Nephron progenitor cell (in vitro differentiated cells): ENCODE data around the gene PIK3R2.
A peak's percentile ranks its signal among the peaks of the same experiment; 100 is the strongest.

Experiments used
- DNase-seq: peaks from one replicate; pipeline ENCODE4 v3.0.0; 2021
- H3K27ac Mint-ChIP-seq: 2 replicates; pipeline ENCODE4 v1.8.0; 2021; ENCODE audit warnings: mild to moderate bottlenecking, moderate library complexity, mixed read lengths
- H3K27me3 Mint-ChIP-seq: 2 replicates; pipeline ENCODE4 v1.8.0; 2021; ENCODE audit warnings: mild to moderate bottlenecking, low read depth, mixed read lengths; ENCODE audit not compliant: poor library complexity
- H3K36me3 Mint-ChIP-seq: 2 replicates; pipeline ENCODE4 v1.8.0; 2021; ENCODE audit warnings: low read depth, mixed read lengths
- H3K4me1 Mint-ChIP-seq: 2 replicates; pipeline ENCODE4 v1.8.0; 2021; ENCODE audit warnings: mixed read lengths
- H3K4me3 Mint-ChIP-seq: 2 replicates; pipeline ENCODE4 v1.8.0; 2021; ENCODE audit warnings: mild to moderate bottlenecking, moderate library complexity, mixed read lengths
- H3K9me3 Mint-ChIP-seq: 2 replicates; pipeline ENCODE4 v1.8.0; 2021; ENCODE audit warnings: mild to moderate bottlenecking, moderate library complexity, mixed read lengths
- TF ChIP-seq, protein P1 (sequence below): fragments of 200-600 bp; sonication (generic); IDR thresholded peaks from 2 replicates; pipeline ENCODE4 v1.5.0; 2021; ENCODE audit warnings: antibody characterized with exemption

PIK3R2 gene

DNA sequence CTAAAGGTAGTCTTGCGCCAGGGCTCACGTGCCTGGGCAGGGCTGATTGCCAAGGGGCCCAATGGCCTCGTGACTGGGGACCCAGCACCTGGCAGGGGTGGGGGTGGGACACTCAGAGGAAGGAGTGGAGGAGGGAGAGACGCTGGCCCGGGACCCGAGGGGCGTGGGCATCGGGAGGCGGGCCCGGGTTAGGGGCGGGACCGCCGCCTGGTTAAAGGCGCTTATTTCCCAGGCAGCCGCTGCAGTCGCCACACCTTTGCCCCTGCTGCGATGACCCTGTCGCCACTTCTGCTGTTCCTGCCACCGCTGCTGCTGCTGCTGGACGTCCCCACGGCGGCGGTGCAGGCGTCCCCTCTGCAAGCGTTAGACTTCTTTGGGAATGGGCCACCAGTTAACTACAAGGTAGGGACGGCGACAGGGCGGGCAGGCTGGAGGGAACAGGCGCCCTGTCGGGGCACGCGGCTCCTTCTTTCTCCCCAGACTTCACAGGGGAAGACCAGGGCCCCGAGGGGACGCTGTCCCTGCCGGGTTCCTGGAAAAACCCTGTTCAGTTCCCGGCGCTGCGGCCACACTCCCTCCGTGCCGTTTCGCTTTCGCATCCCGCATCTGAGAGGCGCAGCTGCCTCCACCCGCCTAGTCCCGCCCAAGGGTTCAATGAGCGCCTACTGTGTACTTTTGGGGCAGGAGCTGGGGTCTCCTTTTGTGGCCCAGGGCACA lies 20.8 kb downstream of the PIK3R2 start, which contains the start of gene IFI30:
Gene IFI30, plus strand, starts transcription at position 242 of the 717 bp plus-strand sequence. Its CDS starts 29 bp downstream, at position 271.
- no peak within 1 kb of the TSS for H3K27ac Mint-ChIP-seq
- TF ChIP-seq, protein P1, sequence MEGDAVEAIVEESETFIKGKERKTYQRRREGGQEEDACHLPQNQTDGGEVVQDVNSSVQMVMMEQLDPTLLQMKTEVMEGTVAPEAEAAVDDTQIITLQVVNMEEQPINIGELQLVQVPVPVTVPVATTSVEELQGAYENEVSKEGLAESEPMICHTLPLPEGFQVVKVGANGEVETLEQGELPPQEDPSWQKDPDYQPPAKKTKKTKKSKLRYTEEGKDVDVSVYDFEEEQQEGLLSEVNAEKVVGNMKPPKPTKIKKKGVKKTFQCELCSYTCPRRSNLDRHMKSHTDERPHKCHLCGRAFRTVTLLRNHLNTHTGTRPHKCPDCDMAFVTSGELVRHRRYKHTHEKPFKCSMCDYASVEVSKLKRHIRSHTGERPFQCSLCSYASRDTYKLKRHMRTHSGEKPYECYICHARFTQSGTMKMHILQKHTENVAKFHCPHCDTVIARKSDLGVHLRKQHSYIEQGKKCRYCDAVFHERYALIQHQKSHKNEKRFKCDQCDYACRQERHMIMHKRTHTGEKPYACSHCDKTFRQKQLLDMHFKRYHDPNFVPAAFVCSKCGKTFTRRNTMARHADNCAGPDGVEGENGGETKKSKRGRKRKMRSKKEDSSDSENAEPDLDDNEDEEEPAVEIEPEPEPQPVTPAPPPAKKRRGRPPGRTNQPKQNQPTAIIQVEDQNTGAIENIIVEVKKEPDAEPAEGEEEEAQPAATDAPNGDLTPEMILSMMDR, result no peak
- no peaks in the 10 kb centered on the region for H3K9me3 Mint-ChIP-seq
- H3K4me3 Mint-ChIP-seq, result peak within 1 kb of the TSS; percentile 70
- peaks cover 16% of the 10 kb centered on the region for H3K4me1 Mint-ChIP-seq
- peak; percentile 64 for DNase-seq
- H3K36me3 Mint-ChIP-seq, result peaks cover 23% of the 10 kb centered on the region
- peaks cover 45% of the 10 kb centered on the region for H3K27me3 Mint-ChIP-seq

DNA sequence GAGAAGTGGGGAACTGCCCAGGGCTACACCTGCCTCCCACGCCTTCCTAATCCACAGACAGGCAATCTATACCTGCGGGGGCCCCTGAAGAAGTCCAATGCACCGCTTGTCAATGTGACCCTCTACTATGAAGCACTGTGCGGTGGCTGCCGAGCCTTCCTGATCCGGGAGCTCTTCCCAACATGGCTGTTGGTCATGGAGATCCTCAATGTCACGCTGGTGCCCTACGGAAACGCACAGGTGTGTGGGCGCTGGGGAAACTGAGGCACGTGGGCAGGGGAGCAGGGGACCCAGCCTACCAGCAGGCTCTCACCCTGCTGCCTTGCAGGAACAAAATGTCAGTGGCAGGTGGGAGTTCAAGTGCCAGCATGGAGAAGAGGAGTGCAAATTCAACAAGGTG lies 22.0 kb downstream of the PIK3R2 start:
- DNase-seq, result no peak
- no peak overlapping the region for H3K27ac Mint-ChIP-seq
- TF ChIP-seq, protein P1, result no peak
- no peak overlapping the region for H3K4me3 Mint-ChIP-seq
- H3K9me3 Mint-ChIP-seq, result no peaks in the 10 kb centered on the region
- H3K27me3 Mint-ChIP-seq, result peaks cover 57% of the 10 kb centered on the region
- H3K4me1 Mint-ChIP-seq, result peaks cover 16% of the 10 kb centered on the region
- peaks cover 19% of the 10 kb centered on the region for H3K36me3 Mint-ChIP-seq

DNA sequence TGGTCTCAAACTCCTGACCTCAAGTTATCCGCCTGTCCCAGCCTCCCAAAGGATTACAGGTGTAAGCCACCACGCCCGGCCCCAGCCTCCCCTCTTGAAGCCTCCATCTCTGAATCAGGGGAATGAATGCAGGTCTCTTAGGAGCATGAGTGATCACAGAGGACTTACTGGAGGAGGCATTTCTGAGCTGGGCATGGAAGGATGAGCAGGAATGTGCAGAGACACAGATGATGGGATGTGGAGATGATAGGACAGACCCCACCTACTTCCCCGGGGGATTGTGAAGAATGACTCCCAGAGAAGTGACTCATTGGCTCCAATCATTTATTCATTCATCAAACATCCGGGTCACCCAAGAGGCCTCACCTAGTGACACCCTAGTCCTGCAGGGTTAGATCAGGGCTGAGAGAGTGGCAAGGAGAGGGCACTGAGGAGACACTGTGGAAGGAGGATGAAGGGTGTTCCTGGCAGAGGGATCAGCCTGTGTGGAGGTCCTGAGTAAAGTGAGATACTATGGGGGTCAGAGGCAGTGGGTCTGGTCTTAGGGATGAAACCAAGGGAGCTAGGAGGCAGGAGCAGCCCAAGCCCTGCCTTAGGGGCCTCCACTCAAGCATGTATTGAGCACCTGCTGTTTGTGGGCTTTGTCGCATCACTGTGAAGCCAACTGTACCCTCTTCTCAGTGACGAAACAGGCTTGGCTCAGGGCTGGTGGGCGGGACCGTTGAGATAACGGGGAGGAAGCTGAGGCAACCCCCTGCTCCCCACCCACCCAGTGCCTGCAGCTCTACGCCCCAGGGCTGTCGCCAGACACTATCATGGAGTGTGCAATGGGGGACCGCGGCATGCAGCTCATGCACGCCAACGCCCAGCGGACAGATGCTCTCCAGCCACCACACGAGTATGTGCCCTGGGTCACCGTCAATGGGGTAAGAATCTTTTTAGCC lies 23.7 kb downstream of the PIK3R2 start:
- no peak for DNase-seq
- H3K36me3 Mint-ChIP-seq, result peaks cover 4% of the 10 kb centered on the region
- H3K4me1 Mint-ChIP-seq, result peaks cover 12% of the 10 kb centered on the region
- peaks cover 62% of the 10 kb centered on the region for H3K27me3 Mint-ChIP-seq
- H3K9me3 Mint-ChIP-seq, result no peaks in the 10 kb centered on the region
- TF ChIP-seq, protein P1, result no peak
- no peak overlapping the region for H3K4me3 Mint-ChIP-seq
- H3K27ac Mint-ChIP-seq, result no peak overlapping the region

DNA sequence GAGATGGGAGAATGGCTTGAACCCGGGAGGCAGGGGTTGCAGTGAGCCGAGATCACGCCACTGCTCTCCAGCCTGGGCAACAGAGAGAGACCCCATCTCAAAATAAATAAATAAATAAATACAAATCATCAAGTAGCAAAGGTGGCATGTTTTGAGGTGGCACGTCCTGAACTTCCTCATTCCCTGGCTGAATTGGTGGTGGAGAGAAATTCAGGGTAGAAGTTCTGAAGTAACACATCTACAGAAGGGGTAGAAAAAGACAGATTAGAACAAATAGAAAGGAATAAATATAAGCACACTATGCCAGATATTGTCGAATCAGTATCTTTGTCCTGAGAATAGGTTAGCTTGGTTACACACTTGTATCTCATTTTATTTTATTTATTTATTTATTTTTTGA lies 27.0 kb downstream of the PIK3R2 start:
- no peaks in the 10 kb centered on the region for H3K36me3 Mint-ChIP-seq
- H3K27me3 Mint-ChIP-seq, result peaks cover 45% of the 10 kb centered on the region
- H3K4me1 Mint-ChIP-seq, result no peaks in the 10 kb centered on the region
- DNase-seq, result no peak
- TF ChIP-seq, protein P1, result no peak
- H3K27ac Mint-ChIP-seq, result no peak overlapping the region
- H3K9me3 Mint-ChIP-seq, result no peaks in the 10 kb centered on the region
- H3K4me3 Mint-ChIP-seq, result no peak overlapping the region

DNA sequence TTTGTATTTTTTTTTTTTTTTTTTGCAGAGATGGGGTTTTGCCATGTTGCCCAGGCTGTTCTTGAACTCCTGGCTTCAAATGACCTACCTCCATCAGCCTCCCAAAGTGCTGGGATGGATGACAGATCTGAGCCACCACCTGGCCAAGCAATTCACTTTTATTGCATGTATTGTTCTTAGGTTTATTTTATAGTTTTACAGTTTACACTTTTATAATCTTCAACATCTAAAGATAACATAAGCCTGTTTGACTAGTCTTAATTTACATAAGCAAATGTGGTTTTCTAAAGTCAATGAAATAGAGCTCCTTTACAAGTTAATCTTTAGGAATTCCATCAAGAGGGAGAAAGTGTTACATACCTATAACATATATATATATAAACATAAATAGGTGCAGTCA lies 30.6 kb downstream of the PIK3R2 start:
- no peaks in the 10 kb centered on the region for H3K9me3 Mint-ChIP-seq
- no peak overlapping the region for H3K4me3 Mint-ChIP-seq
- H3K36me3 Mint-ChIP-seq, result no peaks in the 10 kb centered on the region
- peaks cover 12% of the 10 kb centered on the region for H3K4me1 Mint-ChIP-seq
- TF ChIP-seq, protein P1, result no peak
- no peak for DNase-seq
- peaks cover 27% of the 10 kb centered on the region for H3K27me3 Mint-ChIP-seq
- H3K27ac Mint-ChIP-seq, result no peak overlapping the region
